A549 (cell line): ENCODE measurements around the gene HDLBP.

Source experiments
- CHD2 ChIP-seq: fragments of 150-350 bp; IDR thresholded peaks from 2 replicates; pipeline ENCODE4 v1.6.1; 2014; ENCODE audit warnings: low read length; ENCODE audit not compliant: partially characterized antibody
- ZNF302 ChIP-seq: fragments of 250-450 bp; sonication (Bioruptor Pico); IDR thresholded peaks from 2 replicates; pipeline ENCODE4 v1.9.0; 2021; ENCODE audit warnings: inconsistent platforms, mild to moderate bottlenecking, moderate library complexity

- TF ChIP-seq CHD2 (no peak), ZNF302 (no peak)
Observed at GRCh38 chr2:241268306-241268705, 47.2 kb downstream of the HDLBP start.
